Stimulated activated naive CD4-positive, alpha-beta T cell treated with Interleukin-2 at 50 U/mL for 16 hours (primary cell): ENCODE data around the gene FAF2.
A peak's percentile ranks its signal among the peaks of the same experiment; 100 is the strongest.
"Not testable (repeated sequence)": the region's sequence is repeated elsewhere in the genome, so short reads cannot be mapped to it uniquely, and the experiment has no call there.

Experiments used
- DNase-seq: peaks from one replicate; lab custom pipeline; 2025; lab: John Stamatoyannopoulos, UW

The FAF2 gene

DNA sequence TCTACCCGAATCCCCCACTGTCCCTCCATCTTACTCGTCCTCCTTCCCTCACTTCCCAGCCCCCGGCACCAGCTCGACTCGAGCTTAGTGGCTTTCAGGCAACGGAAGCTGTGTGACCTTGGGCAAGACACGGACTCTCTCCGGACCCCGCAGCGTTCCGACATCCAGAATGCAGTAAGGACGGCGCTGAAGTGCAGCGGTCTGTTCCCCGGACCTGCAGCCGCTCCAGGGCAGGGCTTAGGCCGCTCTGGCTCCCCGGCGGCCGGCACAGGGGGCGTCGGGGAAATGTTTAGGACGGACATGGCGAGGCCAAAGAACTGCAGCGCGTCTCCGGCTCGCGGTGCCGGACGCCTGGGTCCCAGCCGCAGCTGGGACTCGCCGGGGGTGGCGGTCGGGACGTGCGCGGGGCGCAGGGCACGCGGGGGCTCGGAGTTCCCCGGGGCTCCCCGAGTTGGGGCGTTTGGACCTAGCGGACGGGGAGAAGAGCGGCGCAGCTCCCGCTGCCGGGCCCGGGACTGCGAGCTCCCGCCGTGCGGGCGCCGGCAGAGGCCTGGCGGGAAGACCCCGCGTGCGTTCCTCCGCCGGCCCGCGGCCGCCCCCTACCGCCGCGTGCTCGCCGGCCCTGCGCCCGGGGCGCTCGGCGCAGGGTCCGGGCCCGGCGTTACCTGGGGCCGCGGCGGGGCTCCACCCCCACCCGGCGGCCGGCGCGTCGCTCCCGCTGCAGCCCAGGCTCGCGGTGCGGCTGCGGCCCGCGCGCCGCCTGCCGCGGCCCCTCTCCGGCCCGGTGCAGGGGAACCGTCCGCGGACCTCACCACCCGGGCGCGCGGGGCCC lies 94.6 kb downstream of the FAF2 start:
- DNase-seq: no peak

DNA sequence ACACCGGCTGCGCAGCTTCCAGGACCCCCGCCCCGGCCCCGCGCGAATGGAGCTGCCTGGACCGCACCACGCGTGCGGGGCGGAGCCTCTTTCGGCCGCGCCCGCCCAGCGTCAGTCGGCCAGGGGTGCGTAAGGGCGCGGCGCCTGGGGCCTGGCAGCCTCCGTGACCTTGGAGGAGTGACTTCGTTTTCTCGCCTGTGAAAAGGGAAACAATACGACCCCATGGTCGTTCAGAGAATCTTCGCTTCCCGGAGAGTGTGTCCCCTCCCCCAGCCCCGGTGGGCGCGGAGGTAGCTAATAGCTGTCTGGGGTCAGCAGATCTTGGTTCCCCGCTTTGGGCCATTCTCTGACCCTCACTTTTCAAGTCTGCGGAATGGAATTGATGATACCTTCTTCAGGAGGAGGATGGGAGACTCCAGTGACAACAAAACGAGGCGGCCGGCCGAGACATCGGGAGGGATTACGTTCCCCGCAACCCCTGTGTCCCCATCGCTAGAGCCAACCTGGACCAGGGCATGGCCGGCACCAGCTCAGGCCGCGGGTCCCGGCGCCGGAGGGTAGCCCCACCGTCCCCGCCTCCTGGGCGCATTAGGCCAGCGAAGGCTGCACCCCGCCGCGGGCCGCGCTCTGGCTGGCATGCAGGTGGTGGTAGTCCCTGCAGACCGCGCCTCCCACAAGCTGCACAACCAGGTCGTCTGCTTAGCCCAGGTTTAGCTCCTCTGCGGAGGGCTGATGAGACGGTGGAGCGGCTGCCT lies 95.4 kb downstream of the FAF2 start:
- DNase-seq: peak; percentile 63

DNA sequence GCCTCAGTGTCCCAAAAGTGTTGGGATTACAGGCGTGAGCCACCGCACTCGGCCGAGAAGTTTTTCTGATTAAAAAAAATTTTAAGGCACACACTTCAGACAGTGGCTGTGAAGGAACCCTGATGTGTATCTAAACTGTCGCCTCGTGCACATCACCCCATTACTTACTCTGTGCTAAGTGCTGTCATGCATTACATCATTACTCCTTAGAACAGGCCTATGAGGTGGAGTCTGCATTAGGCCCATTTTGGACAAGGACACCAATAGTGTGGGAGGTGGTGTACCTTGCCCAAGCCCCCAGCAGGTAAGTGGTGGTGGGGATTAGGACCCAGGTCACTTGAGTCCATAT lies 97.2 kb downstream of the FAF2 start:
- DNase-seq: no peak

DNA sequence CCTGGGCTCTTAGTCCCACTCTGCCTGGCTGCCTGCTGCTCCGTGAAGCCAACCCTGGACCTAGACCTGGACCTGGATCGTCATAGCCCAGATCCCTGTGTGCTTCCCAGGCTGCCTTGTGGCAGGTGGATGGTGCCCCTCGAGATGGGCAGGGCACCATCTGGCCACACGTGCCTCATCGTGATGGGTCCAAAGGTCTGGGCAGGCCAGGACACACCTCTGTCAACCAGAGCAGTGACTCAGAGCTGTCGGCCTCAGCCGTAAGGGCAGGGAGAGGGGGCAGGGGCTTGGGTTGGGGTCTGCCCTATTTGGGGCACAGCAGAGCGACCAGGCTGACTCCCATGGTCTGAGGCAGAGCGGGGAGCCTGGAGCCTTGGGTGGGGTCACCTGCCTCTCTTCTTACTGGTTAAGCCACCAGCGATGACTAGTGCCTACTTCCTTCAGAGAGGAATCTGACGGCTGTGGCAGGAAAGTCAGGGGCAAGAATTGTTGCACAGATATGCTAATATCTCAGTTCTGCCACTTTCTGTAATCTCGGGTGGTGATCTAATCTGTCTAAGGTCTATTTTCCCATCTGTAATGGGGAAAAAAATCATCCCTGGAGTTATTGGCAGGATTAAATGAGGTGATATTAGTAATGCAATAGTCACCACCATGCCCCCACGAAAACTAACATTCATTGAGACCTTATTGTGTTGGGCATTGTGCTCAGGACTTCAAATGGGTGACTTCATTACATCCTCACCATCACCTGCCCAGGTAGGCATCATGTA lies 97.7 kb downstream of the FAF2 start:
- no peak for DNase-seq

DNA sequence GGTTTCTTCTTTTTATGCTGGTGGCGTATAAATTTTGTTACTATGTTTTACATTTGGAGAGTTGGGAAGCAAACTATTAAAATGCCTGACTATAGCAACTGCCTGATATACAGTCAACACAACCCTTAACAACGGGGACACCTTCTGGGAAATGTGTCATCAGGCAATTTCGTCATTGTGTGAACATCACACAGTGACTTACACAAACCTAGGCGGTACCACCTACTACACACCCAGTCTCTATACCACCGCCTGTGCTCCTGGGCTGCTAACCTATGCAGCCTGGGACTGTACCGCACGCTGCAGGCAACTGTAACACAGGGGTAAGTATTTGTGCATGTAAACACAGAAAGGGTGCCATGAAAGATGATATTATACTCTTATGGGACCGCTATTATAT lies 99.6 kb downstream of the FAF2 start:
- DNase-seq: peak; percentile 13

DNA sequence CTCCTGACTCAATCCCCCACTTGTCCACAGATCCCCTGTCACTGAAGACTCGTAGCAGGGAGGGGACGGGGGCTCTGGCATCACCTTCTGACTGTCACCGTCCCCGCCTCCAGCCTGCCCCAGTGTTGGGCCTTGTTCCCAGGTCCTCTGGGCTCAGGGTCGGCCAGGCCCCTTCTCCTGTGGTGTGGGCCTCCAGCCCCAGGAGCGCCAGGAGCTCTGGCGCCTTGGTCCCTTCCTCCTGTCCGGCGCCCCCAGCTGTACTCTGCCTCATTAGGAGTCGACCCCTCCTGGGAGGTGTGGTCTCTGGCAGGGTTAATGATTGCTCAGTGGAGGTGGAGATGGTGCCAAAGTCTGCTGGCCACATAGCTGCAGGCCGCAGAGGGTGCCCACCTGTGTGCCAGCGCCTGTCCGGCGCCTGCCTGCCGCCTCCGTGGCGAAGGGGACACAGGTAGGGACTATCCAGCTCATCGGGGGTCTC lies 100.8 kb downstream of the FAF2 start, which contains the start of gene CDHR2:
TSS of gene CDHR2 (plus strand) at position 376 of the 478 bp plus-strand sequence. CDS start 16,011 bp downstream, outside the sequence.
- no peak for DNase-seq

DNA sequence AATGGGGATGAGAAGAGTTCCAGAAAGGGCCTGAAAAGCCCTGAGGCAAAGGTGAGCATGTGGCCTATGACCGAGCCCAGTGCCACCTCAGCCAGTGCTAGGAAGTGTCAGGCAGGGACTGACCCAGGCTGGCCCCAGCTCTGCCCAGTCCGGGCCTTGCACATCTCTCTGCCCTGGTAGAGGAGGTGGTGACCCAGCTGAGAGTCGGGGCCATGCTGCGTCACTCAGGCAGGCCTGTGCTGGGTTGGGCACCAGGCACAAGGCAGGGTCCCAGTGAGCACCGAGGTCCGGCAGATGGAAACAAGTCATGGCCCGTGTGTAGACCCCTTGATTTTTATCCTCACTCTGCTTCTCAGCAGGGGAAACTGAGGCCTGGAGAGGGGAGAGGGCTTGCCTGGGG lies 101.7 kb downstream of the FAF2 start:
- no peak for DNase-seq

DNA sequence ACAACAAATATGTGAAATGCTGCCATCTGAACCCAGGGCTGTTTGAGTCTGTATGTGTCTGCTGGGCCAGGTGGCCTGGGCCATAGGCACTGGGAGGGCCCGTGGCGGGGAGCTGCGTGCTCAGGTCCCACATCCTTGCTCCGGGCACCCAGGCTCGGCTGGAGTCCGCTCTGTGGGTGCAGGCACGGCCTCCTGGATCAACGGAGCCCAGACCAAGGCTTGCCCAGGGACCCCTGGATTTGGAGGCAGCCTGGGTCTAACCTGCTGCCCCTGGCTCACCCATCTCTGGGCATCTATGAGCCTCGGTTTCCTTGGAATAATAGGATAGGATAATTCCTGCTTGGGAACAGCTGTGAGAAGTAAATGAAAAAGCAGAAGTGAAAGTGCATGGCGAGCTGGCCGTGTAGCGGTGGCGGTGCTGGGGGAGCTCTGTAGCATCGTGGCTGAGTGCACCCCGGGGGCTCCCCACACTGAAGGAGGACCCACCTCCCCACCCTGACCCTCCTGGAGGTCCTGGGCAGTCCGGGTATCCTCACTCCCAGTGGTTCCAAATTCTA lies 102.2 kb downstream of the FAF2 start:
- DNase-seq: no peak

DNA sequence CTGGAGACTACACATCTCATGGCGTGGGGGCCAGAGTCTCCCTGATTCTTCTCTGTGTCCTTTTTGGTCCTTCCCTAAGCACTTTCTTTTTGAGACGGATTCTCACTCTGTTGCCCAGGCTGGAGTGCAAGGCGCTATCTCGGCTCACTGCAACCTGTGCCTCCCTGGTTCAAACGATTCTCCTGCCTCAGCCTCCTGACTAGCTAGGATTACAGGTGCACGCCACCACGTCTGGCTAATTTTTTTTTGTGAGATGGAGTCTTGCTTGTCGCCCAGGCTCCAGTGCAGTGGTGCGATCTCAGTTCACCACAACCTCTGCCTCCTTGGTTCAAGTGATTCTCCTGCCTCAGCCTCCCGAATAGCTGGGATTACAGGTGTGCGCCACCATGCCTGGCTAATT lies 102.8 kb downstream of the FAF2 start:
- not testable (repeated sequence) for DNase-seq

DNA sequence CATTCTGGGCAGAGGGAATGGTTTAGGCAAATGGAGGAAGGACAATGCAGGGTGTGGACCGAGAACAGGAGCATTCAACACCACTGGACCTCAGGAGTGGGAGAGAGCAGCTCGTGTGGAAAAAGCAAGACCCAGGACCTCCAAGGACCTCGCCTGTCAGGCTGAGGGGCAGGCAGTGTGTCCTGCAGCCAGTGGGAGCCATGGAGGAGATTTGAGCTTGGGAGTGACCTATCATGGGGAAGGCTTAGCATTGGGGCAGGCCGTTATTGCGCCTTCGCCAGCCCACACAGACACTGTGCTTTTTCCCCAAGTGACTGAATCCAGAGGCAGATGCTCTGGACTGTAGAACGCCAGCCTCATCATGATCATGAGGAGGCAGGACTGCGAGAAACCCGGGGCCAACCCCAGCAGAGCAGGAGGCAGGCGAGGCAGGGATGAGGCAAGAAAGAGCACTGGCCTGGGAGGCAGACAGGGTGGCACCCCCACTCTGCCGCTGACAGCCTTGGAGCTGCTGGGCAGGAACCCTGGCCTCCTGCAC lies 104.2 kb downstream of the FAF2 start:
- DNase-seq: no peak

DNA sequence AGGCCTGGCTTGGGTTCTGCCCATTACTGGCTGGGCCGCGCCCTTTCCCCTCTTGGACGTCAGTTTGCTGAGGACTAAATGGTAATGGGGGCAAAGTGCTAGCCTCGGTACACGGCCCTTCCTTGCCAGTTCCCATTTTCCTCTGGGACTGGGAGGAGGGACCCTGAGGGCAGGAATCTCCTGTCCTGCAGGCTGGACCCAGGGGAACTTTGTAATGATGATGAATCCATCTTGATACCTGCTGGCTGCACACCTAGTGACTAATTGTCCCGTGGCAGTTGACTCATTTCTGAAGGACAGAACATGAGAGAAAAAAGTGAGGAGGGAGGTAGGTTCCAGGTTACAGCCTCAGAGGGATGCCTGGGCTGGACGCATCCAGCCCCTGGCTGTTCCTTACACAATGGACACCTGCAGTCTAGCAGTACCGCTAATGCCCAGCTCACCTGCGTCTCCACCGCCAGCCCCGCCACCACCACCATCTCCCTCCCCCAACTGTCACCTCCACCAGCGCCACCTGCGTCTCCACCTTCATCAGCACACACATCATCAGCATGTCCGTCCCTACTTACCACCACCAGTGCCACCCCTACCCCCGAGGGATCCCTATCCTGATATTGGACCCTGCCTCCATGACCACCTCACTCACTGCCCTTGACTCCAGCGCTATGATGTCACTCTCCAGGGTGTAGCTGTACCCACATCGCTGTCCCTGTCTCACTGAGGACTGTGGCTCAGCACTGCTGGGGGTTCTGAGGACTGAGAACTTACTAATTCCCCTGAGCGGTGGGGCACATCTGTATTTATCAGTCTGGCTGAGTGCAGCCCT lies 105.3 kb downstream of the FAF2 start:
- no peak for DNase-seq

DNA sequence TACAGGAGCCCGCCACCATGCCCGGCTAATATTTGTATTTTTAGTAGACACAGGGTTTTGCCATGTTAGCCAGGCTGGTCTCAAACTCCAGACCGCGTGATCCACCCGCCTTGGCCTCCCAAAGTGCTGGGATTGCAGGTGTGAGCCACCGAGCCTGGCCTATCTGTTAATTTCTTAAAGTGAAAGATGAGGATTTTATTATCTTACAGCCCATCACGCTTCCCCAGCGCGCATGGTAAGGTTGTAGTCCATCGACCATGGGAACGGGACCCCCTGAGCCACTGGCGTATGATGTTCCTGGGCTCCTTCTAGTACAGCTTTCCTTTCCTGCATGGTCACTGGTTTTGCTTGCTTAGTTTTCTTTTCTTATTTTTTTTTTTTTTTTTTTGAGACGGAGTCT lies 109.7 kb downstream of the FAF2 start:
- no peak for DNase-seq
